Measurements from ENCODE around the gene MINPP1.

MINPP1 gene

GRCh38 chr10:87578160-87578841, 73.6 kb downstream of the MINPP1 start:
- H3K4me3 ChIP-seq (ENCODE audit: low read depth, low read length) = no peak overlapping the region
- DNase-seq (ENCODE audit: low read depth) = no peak
- TF ChIP-seq, protein P1, sequence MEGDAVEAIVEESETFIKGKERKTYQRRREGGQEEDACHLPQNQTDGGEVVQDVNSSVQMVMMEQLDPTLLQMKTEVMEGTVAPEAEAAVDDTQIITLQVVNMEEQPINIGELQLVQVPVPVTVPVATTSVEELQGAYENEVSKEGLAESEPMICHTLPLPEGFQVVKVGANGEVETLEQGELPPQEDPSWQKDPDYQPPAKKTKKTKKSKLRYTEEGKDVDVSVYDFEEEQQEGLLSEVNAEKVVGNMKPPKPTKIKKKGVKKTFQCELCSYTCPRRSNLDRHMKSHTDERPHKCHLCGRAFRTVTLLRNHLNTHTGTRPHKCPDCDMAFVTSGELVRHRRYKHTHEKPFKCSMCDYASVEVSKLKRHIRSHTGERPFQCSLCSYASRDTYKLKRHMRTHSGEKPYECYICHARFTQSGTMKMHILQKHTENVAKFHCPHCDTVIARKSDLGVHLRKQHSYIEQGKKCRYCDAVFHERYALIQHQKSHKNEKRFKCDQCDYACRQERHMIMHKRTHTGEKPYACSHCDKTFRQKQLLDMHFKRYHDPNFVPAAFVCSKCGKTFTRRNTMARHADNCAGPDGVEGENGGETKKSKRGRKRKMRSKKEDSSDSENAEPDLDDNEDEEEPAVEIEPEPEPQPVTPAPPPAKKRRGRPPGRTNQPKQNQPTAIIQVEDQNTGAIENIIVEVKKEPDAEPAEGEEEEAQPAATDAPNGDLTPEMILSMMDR (IDR thresholded peaks at IDR 0.05; ENCODE audit: insufficient read depth, low read depth, low read length, missing control alignments) = no peak

DNA sequence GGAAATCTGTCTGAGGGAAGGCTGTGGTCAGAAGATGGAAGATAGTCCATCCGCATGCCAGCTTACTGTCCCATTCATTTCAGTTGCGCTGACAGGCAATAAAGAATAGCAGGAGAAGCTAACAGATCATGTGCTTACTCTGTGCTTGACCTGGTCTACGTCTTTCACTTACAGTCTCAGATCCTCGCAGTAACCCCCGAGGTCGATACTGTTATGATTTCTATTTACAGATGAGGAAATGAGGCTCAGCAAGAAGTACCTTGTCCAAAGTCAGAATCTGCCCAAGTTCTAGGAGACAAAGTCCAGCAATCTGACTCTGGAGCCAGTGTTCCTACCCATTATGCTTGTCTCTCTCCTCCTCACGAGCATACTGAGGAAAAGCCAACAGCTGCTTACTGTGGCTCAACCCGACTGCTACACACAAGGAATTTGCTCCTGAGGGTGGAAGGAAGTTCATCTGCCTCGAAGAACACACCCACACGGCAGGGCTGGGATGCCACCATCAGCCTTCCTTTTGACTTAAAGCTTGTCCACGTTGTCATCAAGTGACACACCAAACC, 74.2 kb downstream of the MINPP1 start:
- no peak for DNase-seq (ENCODE audit: low read depth)
- TF ChIP-seq, protein P1 (IDR thresholded peaks at IDR 0.05; ENCODE audit: insufficient read depth, low read depth, low read length, missing control alignments) = no peak
- H3K4me3 ChIP-seq (ENCODE audit: low read depth, low read length) = no peak overlapping the region

DNA sequence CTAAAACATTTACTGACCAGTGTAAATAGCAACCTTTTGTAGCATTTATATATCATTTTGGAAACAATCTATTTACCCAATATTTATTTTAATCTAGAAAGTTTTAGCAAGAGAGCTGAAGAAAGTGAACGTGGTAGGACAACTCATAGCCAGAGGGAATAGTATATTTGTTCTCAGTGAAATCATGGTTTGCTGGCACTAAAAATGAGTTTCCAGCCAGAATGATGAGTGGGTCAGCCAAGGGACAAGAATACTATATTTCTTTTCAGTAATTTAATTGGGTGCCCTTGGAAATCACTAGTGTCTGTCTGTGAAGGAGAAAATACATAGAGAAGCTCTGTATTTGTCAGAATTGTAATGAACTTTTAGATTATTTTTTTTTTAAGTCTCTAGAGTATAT, 74.9 kb downstream of the MINPP1 start:
- no peak for DNase-seq (ENCODE audit: low read depth)
- TF ChIP-seq, protein P1 (IDR thresholded peaks at IDR 0.05; ENCODE audit: insufficient read depth, low read depth, low read length, missing control alignments) = no peak
- no peak overlapping the region for H3K4me3 ChIP-seq (ENCODE audit: low read depth, low read length)

DNA sequence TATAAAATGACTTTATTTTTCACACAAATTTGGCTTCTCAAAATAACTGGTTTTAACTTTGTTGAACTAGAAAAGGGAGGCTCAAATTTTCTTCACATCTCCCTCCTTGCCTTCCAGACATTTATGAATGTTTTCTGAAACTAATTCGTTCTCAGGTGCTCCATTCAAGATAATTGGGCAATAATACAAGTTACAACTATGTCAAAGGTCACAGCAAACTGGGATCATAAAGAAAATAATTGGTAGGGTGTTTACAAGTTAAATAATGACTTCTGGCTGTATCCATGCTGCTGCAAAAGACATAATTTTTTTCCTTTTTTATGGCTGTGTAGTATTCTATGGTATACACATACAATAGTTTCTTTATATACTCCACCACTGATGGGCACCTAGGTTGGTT, 75.3 kb downstream of the MINPP1 start:
- no peak overlapping the region for H3K4me3 ChIP-seq (ENCODE audit: low read depth, low read length)
- TF ChIP-seq, protein P1 (IDR thresholded peaks at IDR 0.05; ENCODE audit: insufficient read depth, low read depth, low read length, missing control alignments) = no peak
- no peak for DNase-seq (ENCODE audit: low read depth)

DNA sequence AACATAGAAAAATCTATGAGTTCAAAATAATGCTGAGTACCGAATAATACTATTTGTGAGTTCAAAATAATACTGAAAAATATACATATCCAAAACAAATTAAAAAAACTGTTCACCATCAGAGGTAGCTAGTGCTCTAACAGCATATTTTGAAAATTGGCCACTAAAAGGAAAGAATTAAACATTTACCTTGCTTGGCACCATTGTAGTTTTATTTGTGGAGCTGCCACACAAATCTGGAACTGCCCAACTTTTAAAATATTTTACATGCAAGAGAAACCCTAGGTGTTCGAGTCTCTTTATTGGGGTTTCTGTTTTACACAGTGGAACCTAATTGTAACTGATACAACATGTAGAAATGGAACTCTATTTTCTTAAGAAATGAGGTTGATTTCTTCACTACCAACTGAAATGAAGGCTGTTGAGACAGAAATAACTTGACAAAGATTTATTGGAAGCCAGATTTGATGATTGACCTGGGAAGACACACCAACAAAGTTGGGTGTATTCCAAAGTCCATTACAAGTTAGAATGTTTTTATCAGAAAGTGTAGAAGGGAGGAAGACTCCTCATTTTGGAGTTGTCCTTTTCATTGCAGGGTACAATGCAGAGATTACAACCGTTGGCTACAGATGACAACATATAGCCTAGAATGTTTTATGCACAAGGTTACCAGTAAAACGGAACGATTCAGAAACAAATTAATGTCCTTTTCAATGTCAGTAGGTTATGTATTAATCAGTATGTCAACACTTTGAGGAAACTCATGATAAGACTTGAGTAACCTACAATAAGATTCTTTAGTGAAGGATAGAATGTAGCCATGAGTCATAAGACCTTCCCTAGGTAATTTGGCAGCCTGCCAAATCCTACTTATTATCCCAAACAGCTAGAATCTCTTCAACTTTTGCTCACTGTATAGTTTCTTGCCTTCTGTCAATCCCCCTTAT, 81.1 kb downstream of the MINPP1 start:
- DNase-seq (ENCODE audit: low read depth) = no peak
- TF ChIP-seq, protein P1 (IDR thresholded peaks at IDR 0.05; ENCODE audit: insufficient read depth, low read depth, low read length, missing control alignments) = no peak
- no peak overlapping the region for H3K4me3 ChIP-seq (ENCODE audit: low read depth, low read length)

DNA sequence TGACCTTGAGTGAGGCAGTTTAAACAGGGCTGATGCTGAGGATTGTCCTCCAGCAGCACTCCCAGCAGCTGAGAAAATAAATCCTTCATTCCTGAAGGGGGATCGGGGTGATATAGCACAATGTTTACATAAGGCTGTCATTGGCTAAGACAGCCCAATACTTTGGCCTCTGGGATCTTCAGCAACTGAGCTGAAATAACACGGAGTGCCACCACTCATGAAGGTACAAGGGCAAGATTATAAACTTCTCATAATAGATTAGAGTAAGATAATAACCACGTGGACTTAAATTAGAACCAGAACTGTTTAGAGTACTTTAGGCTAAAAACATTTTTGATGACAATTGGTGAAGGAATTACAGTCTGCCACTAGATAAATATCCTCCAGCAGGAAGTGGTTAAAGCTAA, 85.0 kb downstream of the MINPP1 start:
- TF ChIP-seq, protein P1 (IDR thresholded peaks at IDR 0.05; ENCODE audit: insufficient read depth, low read depth, low read length, missing control alignments) = no peak
- no peak for DNase-seq (ENCODE audit: low read depth)
- no peak overlapping the region for H3K4me3 ChIP-seq (ENCODE audit: low read depth, low read length)

Data from GM12865 (cell line).